Measurements from ENCODE around the gene KPNB1. TPM values are rescaled to one million over a fixed set of nuclear protein-coding genes. Genes with fewer than 3 reads are reported as not detected.

The KPNB1 gene
- total RNA-seq, 1 donor from 2014 or later, result 350 TPM

GRCh38 chr17:47714773-47715396 is 65.2 kb downstream of the KPNB1 start:
- Mint-ChIP-seq H3K27me3 (ENCODE audit: unreplicated experiment) (peaks cover 12% of the 10 kb centered on the region), H3K9me3 (ENCODE audit: unreplicated experiment) (peaks cover 9% of the 10 kb centered on the region)

DNA sequence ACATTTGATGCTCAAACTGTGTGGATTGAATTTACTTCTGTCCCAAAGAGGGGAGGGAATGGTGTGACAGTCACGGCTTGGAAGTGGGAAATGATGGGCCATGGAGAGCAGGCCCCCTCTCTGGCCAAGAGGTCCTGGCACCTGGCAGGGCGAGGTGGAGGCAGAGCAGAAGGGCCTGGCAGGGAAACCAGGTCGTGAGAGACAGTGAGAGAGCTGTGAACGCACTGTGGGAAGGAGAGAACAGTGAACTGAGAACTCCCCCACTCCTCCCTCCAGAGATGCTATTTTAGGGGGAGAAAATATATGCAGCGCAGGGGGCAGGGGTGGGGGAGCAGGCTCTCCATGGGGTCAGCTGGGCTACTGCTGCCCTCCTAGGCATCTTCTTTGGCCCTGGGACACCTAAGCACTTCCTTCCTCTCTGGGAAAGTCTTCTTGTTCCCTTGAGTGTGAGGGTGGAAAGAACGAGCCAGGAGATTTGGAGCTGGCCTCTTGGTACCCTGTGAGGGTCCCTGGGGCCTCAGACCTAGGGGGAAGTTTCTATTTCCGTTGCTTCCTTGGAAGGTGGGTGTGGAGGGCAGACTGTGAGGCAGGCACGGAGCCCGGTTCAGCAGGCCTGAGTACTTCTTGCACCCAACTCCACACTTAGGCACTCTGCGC is 66.1 kb downstream of the KPNB1 start:
- Mint-ChIP-seq H3K36me3 (ENCODE audit: unreplicated experiment) (no peaks in the 10 kb centered on the region), H3K27me3 (ENCODE audit: unreplicated experiment) (peaks cover 18% of the 10 kb centered on the region), H3K4me3 (ENCODE audit: unreplicated experiment) (peak overlapping the region; percentile 6), H3K4me1 (ENCODE audit: low read depth, unreplicated experiment) (peaks cover 13% of the 10 kb centered on the region), H3K27ac (ENCODE audit: unreplicated experiment) (no peak overlapping the region), H3K9me3 (ENCODE audit: unreplicated experiment) (peaks cover 10% of the 10 kb centered on the region)
- no peak for DNase-seq
- TF ChIP-seq, protein P1, sequence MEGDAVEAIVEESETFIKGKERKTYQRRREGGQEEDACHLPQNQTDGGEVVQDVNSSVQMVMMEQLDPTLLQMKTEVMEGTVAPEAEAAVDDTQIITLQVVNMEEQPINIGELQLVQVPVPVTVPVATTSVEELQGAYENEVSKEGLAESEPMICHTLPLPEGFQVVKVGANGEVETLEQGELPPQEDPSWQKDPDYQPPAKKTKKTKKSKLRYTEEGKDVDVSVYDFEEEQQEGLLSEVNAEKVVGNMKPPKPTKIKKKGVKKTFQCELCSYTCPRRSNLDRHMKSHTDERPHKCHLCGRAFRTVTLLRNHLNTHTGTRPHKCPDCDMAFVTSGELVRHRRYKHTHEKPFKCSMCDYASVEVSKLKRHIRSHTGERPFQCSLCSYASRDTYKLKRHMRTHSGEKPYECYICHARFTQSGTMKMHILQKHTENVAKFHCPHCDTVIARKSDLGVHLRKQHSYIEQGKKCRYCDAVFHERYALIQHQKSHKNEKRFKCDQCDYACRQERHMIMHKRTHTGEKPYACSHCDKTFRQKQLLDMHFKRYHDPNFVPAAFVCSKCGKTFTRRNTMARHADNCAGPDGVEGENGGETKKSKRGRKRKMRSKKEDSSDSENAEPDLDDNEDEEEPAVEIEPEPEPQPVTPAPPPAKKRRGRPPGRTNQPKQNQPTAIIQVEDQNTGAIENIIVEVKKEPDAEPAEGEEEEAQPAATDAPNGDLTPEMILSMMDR (IDR thresholded peaks at IDR 0.05; ENCODE audit: partially characterized antibody, unreplicated experiment), result no peak

More at GRCh38 chr17:47714773-47715396, 65.2 kb downstream of the KPNB1 start:
- H3K4me3 Mint-ChIP-seq (ENCODE audit: unreplicated experiment), result no peak overlapping the region
- H3K36me3 Mint-ChIP-seq (ENCODE audit: unreplicated experiment), result no peaks in the 10 kb centered on the region
- H3K27ac Mint-ChIP-seq (ENCODE audit: unreplicated experiment), result no peak overlapping the region
- peaks cover 13% of the 10 kb centered on the region for H3K4me1 Mint-ChIP-seq (ENCODE audit: low read depth, unreplicated experiment)
- no peak for DNase-seq
- TF ChIP-seq, protein P1 (IDR thresholded peaks at IDR 0.05; ENCODE audit: partially characterized antibody, unreplicated experiment), result no peak

DNA sequence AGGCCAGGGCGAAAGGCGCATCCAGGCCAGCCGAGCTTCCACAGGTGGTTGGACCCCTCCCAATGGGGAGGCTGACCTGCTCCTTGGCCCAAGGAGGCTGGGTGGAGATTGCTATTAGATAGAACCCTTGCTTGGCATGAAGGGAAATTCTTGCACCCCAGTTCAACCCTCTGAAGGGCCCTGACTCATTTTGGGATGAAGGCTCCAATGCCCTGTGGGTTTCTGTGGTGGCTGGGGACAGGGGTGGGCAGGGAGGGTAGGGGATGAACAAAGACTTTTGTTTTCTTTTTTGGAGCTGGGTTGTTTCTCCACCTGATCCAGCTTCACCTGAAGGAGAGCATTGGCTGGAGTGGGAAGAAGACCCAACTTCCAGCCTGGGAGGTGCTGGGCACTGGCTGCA is 66.7 kb downstream of the KPNB1 start:
- Mint-ChIP-seq H3K27me3 (ENCODE audit: unreplicated experiment) (peaks cover 18% of the 10 kb centered on the region), H3K4me3 (ENCODE audit: unreplicated experiment) (no peak overlapping the region), H3K4me1 (ENCODE audit: low read depth, unreplicated experiment) (peaks cover 13% of the 10 kb centered on the region), H3K9me3 (ENCODE audit: unreplicated experiment) (peaks cover 10% of the 10 kb centered on the region), H3K36me3 (ENCODE audit: unreplicated experiment) (no peaks in the 10 kb centered on the region), H3K27ac (ENCODE audit: unreplicated experiment) (no peak overlapping the region)
- TF ChIP-seq, protein P1 (IDR thresholded peaks at IDR 0.05; ENCODE audit: partially characterized antibody, unreplicated experiment), result no peak
- no peak for DNase-seq

DNA sequence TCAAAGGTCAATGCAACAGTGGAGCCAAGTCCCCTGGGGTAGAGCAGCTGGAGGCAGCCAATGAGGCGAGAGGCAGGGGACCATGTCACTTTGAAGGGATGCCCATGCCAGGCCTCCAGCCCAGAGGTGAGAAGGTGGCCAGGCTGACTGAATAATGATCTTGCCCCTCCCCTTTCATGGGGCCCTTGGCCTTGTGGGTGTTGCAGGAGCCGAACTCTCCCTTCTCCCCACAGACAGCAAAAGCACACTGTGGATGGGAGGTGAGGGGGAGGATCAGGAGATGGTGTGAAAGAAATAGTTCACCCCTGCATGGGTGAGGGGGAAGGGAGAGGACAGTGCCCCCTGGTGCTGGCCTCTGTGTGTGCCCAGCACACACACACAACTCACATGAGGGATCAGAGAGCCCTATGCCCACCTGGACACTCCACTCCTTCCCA is 67.6 kb downstream of the KPNB1 start:
- no peak for DNase-seq
- Mint-ChIP-seq H3K4me3 (ENCODE audit: unreplicated experiment) (no peak overlapping the region), H3K9me3 (ENCODE audit: unreplicated experiment) (peaks cover 10% of the 10 kb centered on the region), H3K27ac (ENCODE audit: unreplicated experiment) (no peak overlapping the region), H3K27me3 (ENCODE audit: unreplicated experiment) (peaks cover 16% of the 10 kb centered on the region), H3K36me3 (ENCODE audit: unreplicated experiment) (no peaks in the 10 kb centered on the region), H3K4me1 (ENCODE audit: low read depth, unreplicated experiment) (peaks cover 13% of the 10 kb centered on the region)
- TF ChIP-seq, protein P1 (IDR thresholded peaks at IDR 0.05; ENCODE audit: partially characterized antibody, unreplicated experiment), result peak; percentile 47

Data from glutamatergic neuron (in vitro differentiated cells).